Measurements from ENCODE around the gene POLR2C. TPM values are rescaled to one million over a fixed set of nuclear protein-coding genes. Genes with fewer than 3 reads are reported as not detected.
"Not testable (repeated sequence)": the region's sequence is repeated elsewhere in the genome, so short reads cannot be mapped to it uniquely, and the experiment has no call there.

The POLR2C gene
- polyA plus RNA-seq (ENCODE audit: insufficient read length in 4 of 4) = 10 to 100 TPM; 85.0 to 88.9 (median 86.3) TPM

DNA sequence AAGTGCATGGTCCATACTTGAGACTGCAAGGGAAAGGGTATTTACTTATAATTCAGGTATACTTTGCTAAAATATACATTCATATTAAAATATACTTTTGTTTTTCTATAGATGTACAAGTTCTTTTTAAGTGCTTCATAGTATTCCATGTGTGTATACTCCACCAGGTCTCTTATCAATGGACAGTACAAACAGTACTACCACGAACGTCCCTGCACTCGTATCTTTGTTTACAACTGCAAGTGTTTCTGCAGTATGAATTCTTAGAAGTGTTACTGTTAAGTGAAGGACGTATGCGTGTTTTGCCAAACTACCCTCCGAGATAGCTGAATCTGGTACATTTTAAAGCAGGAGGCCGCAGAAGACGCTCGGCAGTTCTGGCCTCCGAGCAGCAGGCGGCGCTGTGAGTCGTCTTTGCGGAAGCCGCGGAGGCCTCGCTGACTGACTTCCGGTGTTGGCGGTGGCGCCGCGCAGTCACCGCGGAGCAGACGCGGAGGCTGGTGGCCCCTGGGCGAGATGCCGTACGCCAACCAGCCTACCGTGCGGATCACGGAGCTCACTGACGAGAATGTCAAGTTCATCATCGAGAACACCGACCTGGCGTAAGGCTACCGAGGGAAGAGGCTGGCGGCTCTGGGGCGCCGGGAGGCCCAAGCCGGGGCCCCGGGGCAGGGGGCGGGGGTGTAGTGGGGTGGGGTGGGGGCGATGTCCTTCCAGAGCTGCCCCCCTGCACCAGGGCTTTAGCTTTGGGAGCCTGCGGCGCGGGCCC, at the start of gene POLR2C:
TSS of gene POLR2C (plus strand) at position 471 of the 769 bp plus-strand sequence. CDS start at position 517, 46 bp downstream.
- DNase-seq (ENCODE audit: low read depth in 4 of 4, low spot score in 2 of 4) = peak in 3 of 4 donors; percentile 68 to 81 (median 73)

DNA sequence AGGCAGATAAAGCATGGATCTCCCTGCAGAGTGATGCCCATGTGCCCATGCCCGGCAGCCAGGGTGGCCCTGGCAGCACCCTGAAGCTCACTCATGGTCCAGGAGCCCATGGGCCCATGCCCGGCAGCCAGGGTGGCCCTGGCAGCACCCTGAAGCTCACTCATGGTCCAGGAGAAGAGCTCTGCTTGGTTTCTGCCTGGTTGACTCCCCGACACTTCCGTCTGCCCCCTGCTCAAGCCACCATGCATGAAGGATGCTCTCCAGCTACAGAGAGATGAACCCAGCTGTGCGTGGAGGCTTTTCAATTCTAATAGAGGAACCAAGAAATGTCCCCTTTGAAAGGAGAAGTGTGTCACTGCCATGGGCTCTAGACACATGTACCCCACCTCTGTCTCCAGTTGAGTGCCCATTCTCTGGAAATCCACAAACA, 49.2 kb upstream of the POLR2C start:
- DNase-seq (ENCODE audit: low read depth in 4 of 4, low spot score in 2 of 4) = no peak

- no peak for DNase-seq (ENCODE audit: low read depth in 4 of 4, low spot score in 2 of 4)
Observed at GRCh38 chr16:57413733-57414132, 48.7 kb upstream of the POLR2C start.

- DNase-seq (ENCODE audit: low read depth in 4 of 4, low spot score in 2 of 4) = no peak
Observed at GRCh38 chr16:57416084-57416483, 46.4 kb upstream of the POLR2C start.

DNA sequence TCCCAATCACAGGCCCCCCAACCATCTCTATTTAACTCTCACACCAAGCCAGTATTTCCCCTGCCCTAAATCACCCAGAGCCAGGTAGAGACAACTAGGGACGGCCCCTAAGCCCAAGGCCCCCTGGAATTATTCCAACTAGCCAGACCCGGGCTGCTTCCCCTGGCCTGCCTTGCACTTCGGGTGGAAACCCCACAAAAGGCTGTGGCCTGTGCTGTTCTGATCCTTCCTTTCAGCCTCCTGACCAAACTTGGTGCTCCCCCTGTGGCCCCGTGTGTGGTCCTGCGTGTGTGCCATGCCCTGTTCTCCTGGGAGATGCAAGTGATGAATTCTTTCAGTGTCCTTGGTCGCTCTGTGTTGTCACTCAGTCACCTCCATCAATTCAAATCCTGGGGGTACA, 43.0 kb upstream of the POLR2C start:
- DNase-seq (ENCODE audit: low read depth in 4 of 4, low spot score in 2 of 4) = no peak

DNA sequence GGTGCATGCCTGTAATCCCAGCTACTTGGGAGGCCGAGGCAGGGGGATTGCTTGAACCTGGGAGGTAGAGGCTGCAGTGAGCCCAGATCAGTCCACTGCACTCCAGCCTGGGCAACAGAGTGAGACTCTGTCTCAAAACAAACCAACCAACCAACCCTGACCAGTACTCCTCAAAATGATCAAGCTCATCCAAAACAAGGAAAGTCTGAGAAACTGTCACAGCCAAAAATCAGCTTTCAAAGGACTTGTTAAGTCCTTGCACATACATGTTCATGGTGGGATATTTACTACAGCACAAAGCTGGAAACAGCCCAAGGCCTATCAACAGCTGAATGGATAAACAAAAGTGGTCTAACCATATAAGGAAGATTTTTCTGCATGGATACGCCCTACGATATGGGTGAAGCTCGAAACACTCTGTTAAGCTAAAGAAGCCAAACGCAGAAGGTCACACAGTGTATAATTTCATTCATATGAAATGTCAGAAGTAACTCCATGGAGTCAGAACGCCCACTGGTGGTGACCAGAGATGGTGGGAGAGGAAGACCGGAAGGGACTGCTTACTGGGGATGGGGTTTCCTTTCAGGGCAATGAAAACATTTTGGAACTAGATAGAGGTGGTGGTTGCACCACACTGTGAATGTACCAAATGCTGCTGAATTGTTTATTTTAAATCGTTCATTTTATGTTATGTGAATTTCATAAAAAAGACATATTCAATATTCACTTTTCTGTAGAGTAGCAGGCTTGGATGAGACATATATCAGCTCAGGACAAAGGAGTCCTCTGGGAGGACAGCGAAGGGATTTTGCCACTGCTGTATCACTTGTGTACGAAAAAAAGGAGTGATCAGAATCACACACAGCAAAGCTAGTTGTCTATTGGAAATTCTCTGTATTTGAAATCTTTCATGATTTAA, 40.2 kb upstream of the POLR2C start:
- peak in 2 of 4 donors; percentile 31 to 46 for DNase-seq (ENCODE audit: low read depth in 4 of 4, low spot score in 2 of 4)

GRCh38 chr16:57423152-57423551, 39.3 kb upstream of the POLR2C start:
- no peak for DNase-seq (ENCODE audit: low read depth in 4 of 4, low spot score in 2 of 4)

- DNase-seq (ENCODE audit: low read depth in 4 of 4, low spot score in 2 of 4) = no peak
Observed at GRCh38 chr16:57424583-57424982, 37.9 kb upstream of the POLR2C start.

DNA sequence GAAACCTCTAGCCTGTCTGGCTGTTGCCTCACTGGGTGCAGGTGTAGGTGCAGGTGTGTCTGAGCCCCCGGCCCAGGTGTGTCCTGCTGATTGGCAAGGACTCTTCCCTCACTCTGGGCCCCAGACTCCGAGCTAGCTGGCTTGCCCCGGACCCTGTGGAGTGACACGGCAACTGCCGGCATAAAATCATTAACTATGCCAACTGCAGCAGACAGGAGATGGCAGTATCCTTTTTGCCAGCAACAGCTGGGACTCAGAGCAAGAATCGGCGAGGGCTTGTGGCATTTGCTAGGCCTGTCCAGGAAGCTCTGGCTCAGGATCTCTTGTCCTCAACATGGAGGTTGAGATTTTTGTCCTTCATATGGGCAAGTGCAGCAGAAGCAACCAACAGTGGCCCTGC, 36.1 kb upstream of the POLR2C start:
- no peak for DNase-seq (ENCODE audit: low read depth in 4 of 4, low spot score in 2 of 4)

- DNase-seq (ENCODE audit: low read depth in 4 of 4, low spot score in 2 of 4) = no peak
Observed at GRCh38 chr16:57427307-57427706, 35.2 kb upstream of the POLR2C start.

GRCh38 chr16:57427824-57428223, 34.7 kb upstream of the POLR2C start:
- no peak for DNase-seq (ENCODE audit: low read depth in 4 of 4, low spot score in 2 of 4)

- no peak for DNase-seq (ENCODE audit: low read depth in 4 of 4, low spot score in 2 of 4)
Observed at GRCh38 chr16:57430955-57431354, 31.5 kb upstream of the POLR2C start.

DNA sequence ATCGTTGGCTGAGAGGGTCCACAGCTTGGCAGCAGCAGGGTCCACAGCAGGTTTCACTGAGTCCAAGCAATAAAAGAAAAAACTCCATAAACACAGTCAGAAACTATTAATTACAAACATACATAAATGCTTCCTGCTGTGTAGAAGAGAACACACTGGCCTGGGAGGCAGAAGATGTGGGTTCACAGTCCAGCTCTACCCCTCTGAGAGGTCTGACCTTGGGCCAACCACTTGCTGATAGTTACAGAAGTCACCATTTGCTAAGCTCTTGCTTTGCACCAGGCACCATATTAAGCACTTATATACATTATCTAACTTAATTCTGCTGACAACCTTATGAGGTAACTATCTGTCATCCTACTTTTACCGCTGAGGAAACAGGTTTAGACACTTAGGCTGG, 30.0 kb upstream of the POLR2C start:
- DNase-seq (ENCODE audit: low read depth in 4 of 4, low spot score in 2 of 4) = no peak

GRCh38 chr16:57432989-57433388, 29.5 kb upstream of the POLR2C start:
- DNase-seq (ENCODE audit: low read depth in 4 of 4, low spot score in 2 of 4) = no peak

- DNase-seq (ENCODE audit: low read depth in 4 of 4, low spot score in 2 of 4) = no peak
Observed at GRCh38 chr16:57434003-57434402, 28.5 kb upstream of the POLR2C start.

DNA sequence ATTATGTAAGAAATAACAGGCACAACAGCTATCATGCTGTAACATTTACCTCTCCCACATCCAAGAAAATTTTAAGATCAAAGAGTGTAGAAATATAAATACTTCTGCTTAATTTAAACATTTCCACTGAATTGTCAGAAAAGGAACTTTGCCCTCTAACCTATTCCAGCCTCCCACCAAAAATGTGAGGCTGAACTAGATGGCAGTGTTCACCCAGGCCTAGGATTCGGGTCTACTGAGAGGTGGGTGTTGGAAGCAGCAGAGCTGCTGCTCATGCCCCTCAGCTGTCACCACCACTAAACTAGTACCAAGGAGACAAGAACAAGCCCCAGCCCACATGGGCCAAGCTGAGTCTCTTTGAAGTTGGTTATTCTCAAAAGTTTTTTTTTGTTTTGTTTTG, 26.6 kb upstream of the POLR2C start:
- DNase-seq (ENCODE audit: low read depth in 4 of 4, low spot score in 2 of 4) = no peak

- not testable (repeated sequence) for DNase-seq (ENCODE audit: low read depth in 4 of 4, low spot score in 2 of 4)
Observed at GRCh38 chr16:57439947-57440346, 22.5 kb upstream of the POLR2C start.

GRCh38 chr16:57440551-57440950, 21.9 kb upstream of the POLR2C start:
- not testable (repeated sequence) for DNase-seq (ENCODE audit: low read depth in 4 of 4, low spot score in 2 of 4)

DNA sequence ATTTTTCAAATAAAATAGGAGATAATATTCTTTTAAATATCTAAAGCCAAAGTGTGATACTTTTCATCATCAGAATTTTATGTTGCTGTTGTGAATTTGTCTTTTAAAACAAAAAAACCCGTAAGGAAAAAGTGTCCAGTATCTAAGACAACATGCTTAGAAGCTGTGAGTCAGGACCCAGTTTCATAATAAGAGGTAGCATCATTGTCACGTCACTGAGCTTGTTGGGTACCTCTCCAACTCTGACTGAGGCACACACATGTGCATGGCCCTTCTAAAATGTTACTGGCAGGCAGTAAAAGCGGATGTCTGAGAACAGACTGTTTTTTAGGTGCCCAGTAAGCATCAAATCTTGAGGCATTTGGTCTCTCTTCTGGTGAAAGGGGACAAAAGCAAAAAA, 17.8 kb upstream of the POLR2C start:
- no peak for DNase-seq (ENCODE audit: low read depth in 4 of 4, low spot score in 2 of 4)

- no peak for DNase-seq (ENCODE audit: low read depth in 4 of 4, low spot score in 2 of 4)
Observed at GRCh38 chr16:57445510-57445909, 17.0 kb upstream of the POLR2C start.

DNA sequence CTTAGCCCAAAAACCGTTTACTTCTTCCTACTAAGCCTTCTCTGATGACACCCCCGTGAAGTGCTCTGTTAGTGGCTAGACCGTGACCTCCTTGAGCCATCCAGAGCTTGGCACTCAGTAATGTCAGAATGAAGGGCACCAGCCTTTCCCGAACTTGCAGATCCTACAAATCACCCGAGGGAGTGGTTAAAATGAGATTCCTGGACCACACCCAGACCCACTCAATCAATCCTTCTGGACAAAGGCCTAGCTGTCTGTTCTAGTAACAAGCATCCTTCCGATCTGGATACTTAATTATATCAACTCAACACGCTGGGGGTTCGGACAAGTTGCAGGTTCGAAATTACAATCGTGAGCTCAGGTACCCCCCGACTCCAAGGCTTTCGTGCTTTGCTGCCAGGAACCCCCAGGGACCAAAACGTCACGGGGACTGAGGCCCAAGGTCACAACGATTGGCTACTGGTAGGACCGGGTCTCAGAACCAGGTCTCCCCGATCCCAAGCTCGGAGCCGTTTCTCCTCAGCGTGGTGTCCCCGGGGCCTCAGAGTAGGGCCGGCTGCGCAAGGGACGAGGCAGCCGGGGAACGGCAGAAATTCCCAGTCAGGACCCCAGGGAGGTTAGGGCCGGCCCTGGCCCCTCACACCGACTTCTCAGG, 15.8 kb upstream of the POLR2C start:
- DNase-seq (ENCODE audit: low read depth in 4 of 4, low spot score in 2 of 4) = no peak

Measured in left renal cortex interstitium (tissue), 4 donors.